GM19328 (cell line): ENCODE data around the gene CGAS.
"Not testable (repeated sequence)": the region's sequence is repeated elsewhere in the genome, so short reads cannot be mapped to it uniquely, and the experiment has no call there.

Experiments
- ATAC-seq: cut with Tn5 transposase; IDR thresholded peaks from one replicate; pipeline ENCODE4 v1.9.1; 2021; ENCODE audit warnings: mild to moderate bottlenecking, moderate library complexity; ENCODE audit not compliant: unreplicated experiment

The CGAS gene

DNA sequence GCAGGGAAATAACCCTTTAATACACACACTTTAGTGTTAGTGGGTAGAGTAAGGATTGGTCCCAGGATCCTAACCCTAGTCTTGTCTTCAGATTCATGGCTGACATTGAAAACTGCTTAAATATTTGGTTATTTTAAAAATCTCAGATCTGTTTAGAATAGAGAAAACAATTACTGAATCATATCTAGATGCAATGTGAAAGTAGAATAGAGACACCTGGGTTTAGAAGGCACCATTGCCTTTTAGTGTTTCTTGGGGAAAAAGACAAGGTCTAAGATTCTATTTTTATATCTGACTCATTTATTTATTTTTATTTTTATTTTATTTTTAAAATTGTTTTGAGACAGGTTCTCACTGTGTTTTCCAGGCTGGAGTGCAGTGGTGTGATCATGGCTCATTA lies 51.4 kb downstream of the CGAS start:
- ATAC-seq, result no peak

- no peak for ATAC-seq
Measured at GRCh38 chr6:73395875-73396274, 56.2 kb downstream of the CGAS start.

GRCh38 chr6:73394577-73395354 lies 57.3 kb downstream of the CGAS start, which contains the start of gene DDX43:
DDX43 (plus strand) TSS chr6:73394828; CDS start chr6:73394906, 78 bp downstream.
- ATAC-seq, result no peak

- no peak for ATAC-seq
Measured at GRCh38 chr6:73393278-73393677, 58.8 kb downstream of the CGAS start.

DNA sequence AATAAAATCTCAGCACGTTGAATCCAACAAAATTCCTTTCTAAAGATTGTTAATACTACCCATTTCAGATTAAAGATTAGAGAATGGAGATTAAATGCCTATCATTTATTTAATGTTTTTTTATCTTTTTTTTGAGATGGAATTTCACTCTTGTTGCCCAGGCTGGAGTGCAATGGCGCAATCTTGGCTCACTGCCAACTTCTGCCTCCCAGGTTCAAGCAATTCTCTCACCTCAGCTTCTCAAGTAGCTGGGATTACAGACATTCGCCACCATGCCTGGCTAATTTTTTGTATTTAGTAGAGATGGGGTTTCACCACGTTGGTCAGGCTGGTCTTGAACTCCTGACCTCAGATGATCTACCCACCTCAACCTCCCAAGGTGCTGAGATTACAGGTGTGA lies 59.9 kb downstream of the CGAS start:
- ATAC-seq, result not testable (repeated sequence)

- ATAC-seq, result no peak
Measured at GRCh38 chr6:73391675-73392074, 60.4 kb downstream of the CGAS start.

DNA sequence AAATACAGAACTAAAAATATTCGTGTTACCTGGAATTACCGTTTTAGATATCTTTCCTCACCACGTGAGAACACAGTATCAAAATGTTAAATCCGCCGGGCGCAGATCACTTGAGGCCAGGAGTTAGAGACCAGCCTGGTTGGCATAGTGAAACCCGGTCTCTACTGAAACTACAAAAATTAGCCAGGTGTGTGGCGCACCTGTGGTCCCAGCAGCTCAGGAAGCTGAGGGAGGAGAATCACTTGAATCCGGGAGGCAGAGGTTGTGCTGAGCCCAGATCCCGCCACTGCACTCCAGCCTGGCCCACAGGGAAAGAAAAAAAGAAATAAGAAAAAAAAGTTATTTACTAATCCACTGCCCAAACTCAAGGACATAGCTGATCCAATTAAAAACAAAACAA lies 62.2 kb downstream of the CGAS start:
- ATAC-seq, result no peak

GRCh38 chr6:73388800-73389512 lies 63.1 kb downstream of the CGAS start:
- ATAC-seq, result peak; percentile 72

DNA sequence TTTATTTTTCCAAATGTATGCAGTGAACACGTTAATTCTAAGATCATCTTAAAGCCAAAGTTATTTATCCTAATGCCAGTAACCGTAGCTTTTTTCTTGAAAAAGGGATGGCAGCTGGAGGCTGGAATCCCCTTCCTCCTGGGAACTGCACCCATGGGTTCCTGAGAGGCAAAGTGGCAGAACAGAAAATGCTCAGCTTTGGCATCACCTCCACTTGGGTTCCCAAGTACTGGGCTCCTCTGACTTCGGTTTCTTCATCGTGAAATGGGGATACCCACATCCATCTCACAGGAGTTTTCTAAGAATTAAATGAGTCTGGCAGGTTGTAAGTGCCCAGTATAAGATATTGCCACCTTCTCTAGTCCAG lies 63.7 kb downstream of the CGAS start:
- ATAC-seq, result peak; percentile 10

- ATAC-seq, result no peak
Measured at GRCh38 chr6:73382462-73383113, 69.5 kb downstream of the CGAS start.

DNA sequence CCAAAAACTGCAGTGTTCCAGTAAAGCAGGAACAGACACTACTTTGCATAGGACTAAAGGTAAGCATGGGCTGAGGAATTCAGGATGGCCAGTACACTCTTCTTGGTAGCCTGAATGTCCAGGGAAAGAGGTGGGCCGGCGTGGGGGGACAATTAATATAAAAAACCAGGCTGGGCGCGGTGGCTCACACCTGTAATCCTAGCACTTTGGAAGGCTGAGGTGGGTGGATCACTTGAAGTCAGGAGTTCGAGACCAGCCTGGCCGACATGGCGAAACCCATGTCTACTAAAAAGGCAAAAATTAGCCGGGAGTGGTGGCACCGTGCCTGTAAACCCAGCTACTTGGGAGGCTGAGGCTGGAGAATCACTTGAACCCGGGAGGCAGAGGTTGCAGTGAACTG lies 70.6 kb downstream of the CGAS start:
- not testable (repeated sequence) for ATAC-seq

GRCh38 chr6:73377225-73377624 lies 74.9 kb downstream of the CGAS start:
- ATAC-seq, result no peak

- no peak for ATAC-seq
Measured at GRCh38 chr6:73375216-73375615, 76.9 kb downstream of the CGAS start.
